ENCODE results near the gene GARNL3. TPM values are rescaled to one million over a fixed set of nuclear protein-coding genes. Genes with fewer than 3 reads are reported as not detected.

The GARNL3 gene
- total and polyA plus RNA-seq, 2 experiments from 2014 or later, result 9.5 to 10.5 TPM

GRCh38 chr9:127438394-127438793 lies 173.8 kb downstream of the GARNL3 start:
- Histone ChIP-seq H3K9me2 (replicated peaks; ENCODE audit: insufficient read depth) (no peaks in the 10 kb centered on the region), H4K20me1 (ENCODE audit: insufficient read depth, poor library complexity, severe bottlenecking) (no peaks in the 10 kb centered on the region), H3K36me3 (replicated peaks; ENCODE audit: insufficient read depth, low read depth) (no peaks in the 10 kb centered on the region), H3K27ac (no peak overlapping the region), H3K79me2 (no peaks in the 10 kb centered on the region), H3K4me3 (no peak overlapping the region), H2AFZ (no peak overlapping the region), H3K9me3 (ENCODE audit: low read depth) (no peaks in the 10 kb centered on the region), H3K4me2 (no peak overlapping the region), H3K4me1 (ENCODE audit: insufficient read depth) (no peaks in the 10 kb centered on the region), H3K27me3 (no peaks in the 10 kb centered on the region)
- TF ChIP-seq EZH2phosphoT487 (IDR thresholded peaks at IDR 0.05; ENCODE audit: low read depth, severe bottlenecking, unreplicated experiment) (no peak), CTCF (IDR thresholded peaks at IDR 0.05; ENCODE audit: poor library complexity) (no peak), EZH2 (IDR thresholded peaks at IDR 0.05; ENCODE audit: borderline replicate concordance) (no peak)
- DNase-seq (ENCODE audit: low spot score), result no peak
- 85% methylated on average over 9 of the region's 9 CpGs for WGBS (ENCODE audit: low lambda C conversion rate, missing lambda C conversion rate)

Other genes starting within 250 kb of the GARNL3 start
- 17.6 and 18.0 TPM in 2 replicates for gene ANGPTL2, start 142.1 kb upstream of the GARNL3 start, total RNA-seq
- gene ANGPTL2, start 142.1 kb upstream of the GARNL3 start, polyA plus RNA-seq, result 25.6 and 28.6 TPM in 2 replicates
- gene SLC2A8, start 132.4 kb downstream of the GARNL3 start, total RNA-seq, result 91.7 and 99.7 TPM in 2 replicates
- gene SLC2A8, start 132.4 kb downstream of the GARNL3 start, polyA plus RNA-seq, result 138 and 145 TPM in 2 replicates
- 8.3 and 9.0 TPM in 2 replicates for gene ZNF79, start 159.6 kb downstream of the GARNL3 start, total RNA-seq
- gene ZNF79, start 159.6 kb downstream of the GARNL3 start, polyA plus RNA-seq, result 3.8 and 6.0 TPM in 2 replicates
- 1,720 and 2,202 TPM in 2 replicates for gene RPL12, start 186.6 kb downstream of the GARNL3 start, total RNA-seq
- 392 and 417 TPM in 2 replicates for gene RPL12, start 186.6 kb downstream of the GARNL3 start, polyA plus RNA-seq
- gene LRSAM1, start 186.7 kb downstream of the GARNL3 start, total RNA-seq, result 6.8 and 10.7 TPM in 2 replicates
- gene LRSAM1, start 186.7 kb downstream of the GARNL3 start, polyA plus RNA-seq, result 19.4 and 22.1 TPM in 2 replicates

All from hepatocyte (in vitro differentiated cells).